Endothelial cell of hepatic sinusoid (primary cell): Measurements from ENCODE around the gene MDH2.
"Not testable (repeated sequence)": the region's sequence is repeated elsewhere in the genome, so short reads cannot be mapped to it uniquely, and the experiment has no call there.

Source experiments
- in situ Hi-C: cut with HindIII; loops from 2 replicates; pipeline ENCODE4 v1.10.0; 2017; ENCODE audit warnings: low sequenced_read_pairs

MDH2 gene

GRCh38 chr7:76044375-76044865 is 3.5 kb upstream of the MDH2 start:
- in situ Hi-C loops, result loop anchor here (5.0 to 10.0 kb wide), 2 partner anchors 197 to 240 kb away; no protein-coding TSS in a partner anchor

- in situ Hi-C loops, result loop anchor here (10.0 kb wide), 1 partner anchor 237 kb away; no protein-coding TSS in a partner anchor
Observed at GRCh38 chr7:76047305-76047810, 548 bp upstream of the MDH2 start.

GRCh38 chr7:76048668-76048988 is 722 bp downstream of the MDH2 start:
- in situ Hi-C loops, result loop anchor here (10.0 kb wide), 1 partner anchor 236 kb away; no protein-coding TSS in a partner anchor

GRCh38 chr7:76049295-76049694 is 1.4 kb downstream of the MDH2 start:
- in situ Hi-C loops, result loop anchor here (10.0 kb wide), 1 partner anchor 236 kb away; no protein-coding TSS in a partner anchor

DNA sequence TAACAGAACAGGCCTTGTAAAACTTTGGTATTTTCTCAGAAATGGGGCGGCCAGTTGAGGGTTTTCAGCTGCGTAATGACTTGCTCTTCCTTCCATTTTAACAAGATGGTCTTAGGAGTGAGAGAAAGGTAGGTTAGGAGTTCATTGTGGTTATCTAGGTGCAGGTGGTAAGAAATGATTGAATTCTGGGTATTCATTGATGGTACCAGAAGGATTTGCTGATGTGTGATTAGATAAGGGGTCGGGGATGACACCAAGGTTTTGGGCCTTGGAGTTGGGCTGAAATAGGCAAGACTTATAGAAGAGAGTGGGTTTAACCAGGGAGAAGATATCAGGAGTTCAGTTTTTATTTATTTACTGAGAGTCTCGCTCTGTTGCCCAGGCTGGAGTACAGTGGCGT is 2.6 kb downstream of the MDH2 start:
- in situ Hi-C loops, result no loop called here

GRCh38 chr7:76051840-76052239 is 3.9 kb downstream of the MDH2 start:
- in situ Hi-C loops, result no loop called here

DNA sequence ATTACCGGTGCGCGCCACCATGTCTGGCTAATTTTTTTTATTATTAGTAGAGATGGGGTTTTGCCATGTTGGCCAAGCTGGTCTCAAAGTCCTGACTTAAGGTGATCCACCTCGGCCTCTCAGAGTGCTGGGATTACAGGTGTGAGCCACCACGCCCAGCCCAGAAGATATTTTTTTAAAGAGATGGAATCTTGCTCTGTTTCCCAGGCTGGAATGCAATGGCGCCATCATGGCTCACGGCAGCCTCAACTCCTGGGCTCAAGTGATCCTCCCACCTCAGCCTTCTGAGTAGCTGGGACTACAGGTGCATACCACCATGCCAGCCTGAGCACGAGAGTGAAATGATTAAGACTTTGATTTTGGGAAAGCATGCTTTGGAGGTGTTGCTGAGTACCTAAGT is 4.8 kb downstream of the MDH2 start:
- in situ Hi-C loops, result not testable (repeated sequence)

GRCh38 chr7:76053461-76053860 is 5.6 kb downstream of the MDH2 start:
- in situ Hi-C loops, result no loop called here

GRCh38 chr7:76054123-76055120 is 6.5 kb downstream of the MDH2 start:
- in situ Hi-C loops, result no loop called here

- in situ Hi-C loops, result no loop called here
Observed at GRCh38 chr7:76056241-76056640, 8.3 kb downstream of the MDH2 start.

GRCh38 chr7:76057103-76057812 is 9.4 kb downstream of the MDH2 start:
- in situ Hi-C loops, result no loop called here

GRCh38 chr7:76057813-76058145 is 9.9 kb downstream of the MDH2 start:
- in situ Hi-C loops, result no loop called here

DNA sequence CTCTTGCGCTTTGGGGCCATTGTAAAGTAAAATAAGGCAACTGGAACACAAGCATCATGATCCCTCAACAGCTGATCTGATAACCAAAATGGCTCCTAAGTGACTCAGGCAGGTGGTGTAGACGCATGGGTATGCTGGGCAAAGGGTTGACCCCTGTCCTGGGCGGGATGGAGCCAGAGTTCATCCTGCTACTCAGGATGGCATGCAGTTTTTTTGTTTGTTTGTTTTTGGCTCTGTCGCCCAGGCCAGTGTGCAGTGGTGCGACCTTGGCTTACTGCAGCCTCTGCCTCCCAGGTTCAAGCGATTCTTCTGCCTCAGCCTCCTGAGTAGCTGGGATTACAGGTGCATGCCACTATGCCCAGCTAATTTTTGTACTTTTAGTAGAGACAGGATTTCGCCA is 10.8 kb downstream of the MDH2 start:
- in situ Hi-C loops, result not testable (repeated sequence)

GRCh38 chr7:76060842-76061241 is 12.9 kb downstream of the MDH2 start:
- in situ Hi-C loops, result no loop called here

- in situ Hi-C loops, result no loop called here
Observed at GRCh38 chr7:76062254-76062653, 14.3 kb downstream of the MDH2 start.

DNA sequence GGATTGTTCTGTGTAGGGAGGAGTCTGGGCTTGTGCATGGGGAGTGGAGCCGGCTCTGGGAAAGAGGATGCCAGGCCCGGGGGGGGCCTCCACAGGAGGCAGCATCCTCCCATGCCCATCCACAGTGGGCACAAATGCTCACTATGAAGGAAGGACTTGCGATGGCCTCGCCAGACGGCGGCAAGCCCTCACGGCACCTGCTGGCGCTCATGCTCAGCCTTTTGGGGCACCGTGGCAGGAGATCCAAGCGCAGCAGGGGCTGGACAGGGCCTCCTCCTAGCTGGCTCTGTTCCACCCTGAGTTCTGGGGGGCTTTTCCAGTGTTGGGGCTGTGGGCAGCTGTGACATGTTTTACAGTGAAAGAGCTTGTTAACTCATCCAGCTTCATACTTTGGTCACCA is 15.2 kb downstream of the MDH2 start:
- in situ Hi-C loops, result no loop called here

DNA sequence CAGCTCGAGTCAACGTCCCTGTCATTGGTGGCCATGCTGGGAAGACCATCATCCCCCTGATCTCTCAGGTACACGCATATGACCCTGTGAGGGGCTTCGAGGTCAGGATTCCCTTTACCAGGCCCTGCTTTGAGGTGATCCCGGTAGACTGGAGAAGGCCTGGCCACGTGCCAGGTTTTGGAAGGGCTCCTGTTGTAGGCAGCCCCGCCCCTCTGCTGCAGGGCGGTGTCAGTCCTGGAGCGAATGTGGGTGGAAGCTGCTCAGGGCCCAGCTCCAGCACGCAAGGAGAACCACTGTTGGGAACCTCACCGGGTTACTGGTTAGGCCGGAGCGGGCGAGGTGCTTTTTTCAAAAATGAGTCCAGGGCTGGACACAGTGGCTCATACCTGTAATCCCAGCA is 15.6 kb downstream of the MDH2 start:
- in situ Hi-C loops, result no loop called here

- in situ Hi-C loops, result no loop called here
Observed at GRCh38 chr7:76064208-76064970, 16.5 kb downstream of the MDH2 start.

GRCh38 chr7:76065016-76065612 is 17.2 kb downstream of the MDH2 start:
- in situ Hi-C loops, result no loop called here

DNA sequence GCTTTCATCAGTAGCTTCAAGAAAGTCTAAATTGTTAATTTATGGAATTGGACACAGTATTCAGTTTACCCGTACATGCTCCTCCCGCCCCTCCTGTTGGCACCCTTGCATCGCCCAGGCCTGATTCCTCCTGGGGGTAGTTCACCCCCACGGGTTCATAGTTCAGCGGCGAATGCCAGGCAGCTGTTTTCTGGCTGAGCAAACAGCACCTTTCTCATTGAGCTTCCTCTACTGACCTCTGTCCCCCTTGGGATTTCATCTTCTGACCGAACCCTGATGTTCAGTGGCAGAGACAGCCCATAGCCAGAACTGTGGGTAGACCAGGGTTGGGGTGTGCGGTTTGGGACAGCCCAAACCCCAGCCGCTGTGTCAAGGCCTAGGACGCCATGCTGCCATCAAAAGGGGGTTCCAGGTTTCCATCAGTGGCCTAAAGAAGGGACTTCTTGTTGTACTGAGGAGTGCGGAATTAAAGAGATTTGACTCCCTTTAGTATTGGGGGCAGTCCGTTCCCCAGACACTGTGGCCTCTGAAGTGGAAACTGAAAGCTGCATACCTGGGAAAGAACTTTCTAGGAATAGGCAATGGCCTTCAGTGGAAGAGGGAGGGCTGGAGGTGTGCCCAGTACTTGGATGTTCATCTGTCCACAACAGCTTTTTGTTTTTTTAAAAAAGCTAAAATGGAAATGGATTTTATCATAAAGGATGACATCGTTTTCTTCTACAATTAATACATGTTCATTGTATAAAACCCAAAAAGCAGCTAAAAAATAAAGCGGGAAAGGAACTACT is 19.0 kb downstream of the MDH2 start:
- in situ Hi-C loops, result no loop called here
